ENCODE data around the gene AKR7A3.
A peak's percentile ranks its signal among the peaks of the same experiment; 100 is the strongest.

Gene AKR7A3

DNA sequence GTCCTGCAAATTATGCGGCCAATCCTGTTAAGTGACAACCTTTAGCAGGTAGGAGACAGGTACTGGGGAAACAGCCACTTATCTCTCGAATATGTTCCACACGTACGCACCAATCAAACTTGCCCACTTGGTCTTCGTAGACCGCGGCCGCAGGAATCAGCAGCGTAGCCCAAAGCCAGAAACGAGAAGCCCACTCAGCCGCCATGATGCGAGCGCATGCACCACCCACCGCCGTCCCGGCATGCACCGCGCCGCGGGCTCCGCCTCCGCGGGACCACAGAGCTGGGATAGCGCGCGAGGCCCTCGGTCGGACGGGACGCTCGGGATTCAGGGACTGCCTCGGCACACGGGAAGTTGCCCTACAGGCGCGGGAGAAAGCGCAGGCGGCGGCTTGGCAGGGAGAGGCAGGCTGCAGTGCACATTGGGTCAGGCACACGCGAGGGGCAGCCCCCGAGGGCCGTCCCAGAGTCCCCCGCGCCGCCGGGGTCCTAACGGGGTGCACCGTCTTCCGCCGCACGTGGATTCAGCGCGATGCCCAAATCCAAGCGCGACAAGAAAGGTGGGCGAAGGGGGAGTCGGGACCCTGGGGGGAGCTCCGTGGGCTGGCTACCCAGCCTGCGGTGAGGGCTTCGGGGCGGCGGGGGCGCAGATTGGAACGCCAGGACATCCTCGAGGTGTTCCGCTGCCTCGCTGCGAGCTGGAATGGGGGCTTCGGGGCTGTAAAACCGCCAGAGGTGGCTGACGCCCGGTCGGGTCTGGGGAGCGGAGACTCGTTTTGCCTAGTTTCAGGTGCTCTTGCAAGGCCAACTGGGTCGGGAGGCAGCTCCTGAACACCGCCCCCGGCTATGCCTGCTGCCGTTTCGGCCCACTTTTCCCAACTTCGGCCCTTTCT is 37.0 kb downstream of the AKR7A3 start, which contains the start of the genes EMC1 and MRTO4:
Gene EMC1, minus strand, starts transcription at position 220 of the 892 bp plus-strand sequence. Its CDS starts 15 bp downstream, at position 205.
Gene MRTO4, plus strand, starts transcription at position 501 of the 892 bp plus-strand sequence. Its CDS starts 31 bp downstream, at position 532.
- DNase-seq, result peak; percentile 83

DNA sequence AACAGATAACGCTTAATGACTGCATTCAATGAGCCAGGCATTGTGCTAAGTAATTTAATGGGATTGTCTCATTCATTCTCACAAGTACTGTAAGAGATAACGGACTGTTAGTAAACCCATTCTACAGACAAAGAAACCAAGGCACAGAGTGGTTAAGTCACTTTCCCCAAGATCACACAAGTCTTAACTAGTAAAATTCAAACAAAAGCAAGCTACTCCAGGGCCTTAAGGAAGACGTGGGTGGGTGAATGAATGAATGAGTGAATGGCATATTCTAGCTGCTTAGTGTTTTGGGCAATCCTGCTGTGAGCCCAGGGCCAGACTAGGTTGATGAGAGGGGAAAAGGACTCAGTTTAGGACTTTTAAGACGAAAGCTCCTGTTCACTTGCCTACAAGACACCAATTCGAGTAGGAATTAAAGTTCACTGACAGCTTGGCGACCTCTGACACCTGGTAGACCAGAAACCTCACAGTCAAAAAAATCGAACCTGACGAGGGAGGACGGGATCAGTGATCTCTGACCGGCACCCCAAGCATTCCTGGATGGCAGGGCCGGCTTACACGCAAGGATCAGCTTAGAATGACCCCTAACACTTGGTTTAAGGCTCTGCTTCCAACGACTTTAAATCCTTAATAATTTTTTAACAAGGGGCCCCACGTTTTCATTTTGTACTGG is 37.8 kb downstream of the AKR7A3 start:
- no peak for DNase-seq

DNA sequence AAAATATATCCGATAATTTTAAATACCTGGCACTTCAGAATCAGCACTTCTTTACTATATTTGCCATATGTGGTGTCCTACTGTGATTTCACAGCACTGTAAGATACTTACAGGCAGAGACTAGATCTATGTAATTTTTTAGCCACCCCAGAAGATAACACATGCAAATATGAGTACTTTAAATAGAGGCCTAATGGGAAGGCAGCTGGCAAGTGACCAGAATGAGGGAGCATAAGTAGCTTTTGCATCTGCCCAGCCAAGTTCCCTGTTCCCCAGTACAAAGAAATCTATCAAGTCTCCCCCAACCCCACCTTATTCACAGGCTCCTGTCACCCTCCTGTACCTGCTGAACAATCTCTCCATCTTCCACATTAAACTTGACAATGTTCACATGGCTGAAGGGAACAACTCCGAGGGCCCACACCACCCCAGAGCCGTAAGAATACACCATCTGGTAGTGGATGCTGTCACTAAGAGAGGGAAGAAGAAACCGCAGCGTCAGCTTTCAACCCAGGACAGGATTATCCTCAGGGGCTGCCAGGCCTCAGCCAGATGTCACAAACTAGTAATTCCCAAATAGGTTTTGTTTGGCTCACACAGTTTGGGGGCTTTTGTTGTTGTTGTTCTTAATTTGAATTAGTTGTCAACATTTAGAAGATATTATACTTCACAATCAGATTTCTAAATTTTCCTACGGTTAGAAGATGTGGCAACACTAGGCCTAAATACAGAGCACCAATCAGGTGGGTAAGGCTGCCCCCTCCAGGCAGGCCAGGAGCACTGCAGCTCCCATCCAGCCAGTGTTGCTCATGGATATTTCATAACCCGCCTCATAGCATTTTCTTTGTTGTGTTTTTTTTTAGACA is 47.7 kb downstream of the AKR7A3 start:
- peak; percentile 50 for DNase-seq

DNA sequence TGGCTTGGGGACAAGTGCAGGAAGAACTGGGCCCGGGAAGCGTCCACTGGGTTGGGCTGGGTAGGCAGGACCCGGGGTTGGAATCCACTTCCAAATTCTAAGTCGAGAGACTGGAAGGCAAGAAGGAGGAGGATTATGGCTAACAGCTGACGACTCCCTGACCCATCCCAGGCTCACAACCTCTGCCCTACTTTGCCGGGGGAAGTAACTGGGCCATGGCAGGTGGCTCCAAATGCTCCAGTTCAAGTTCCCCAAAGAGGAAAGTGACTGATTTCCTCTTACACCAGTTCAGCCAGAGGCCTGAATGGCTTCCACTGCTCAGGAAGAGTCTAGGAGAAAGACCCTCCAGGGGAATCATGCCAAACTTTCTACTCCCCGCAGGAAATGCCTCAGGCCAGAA is 48.7 kb downstream of the AKR7A3 start:
- DNase-seq, result no peak

DNA sequence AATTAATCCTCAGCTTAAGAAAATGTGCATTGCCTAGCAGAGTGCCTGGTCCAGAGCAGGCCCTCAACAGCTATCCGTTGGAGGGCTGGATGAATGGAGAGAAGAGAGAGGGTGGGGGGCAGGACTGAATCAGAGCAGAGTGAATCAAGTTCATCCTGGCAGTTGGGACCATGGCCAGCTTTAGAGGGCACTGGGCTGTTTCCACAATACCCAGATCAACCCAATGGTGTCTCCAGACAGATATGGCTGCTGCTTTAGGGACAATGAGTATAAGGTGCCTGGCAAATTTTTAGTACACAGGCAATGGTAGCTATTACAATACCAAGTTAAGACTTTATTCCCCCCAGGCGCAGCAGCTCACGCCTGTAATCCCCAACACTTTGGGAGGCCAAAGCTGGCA is 54.3 kb downstream of the AKR7A3 start:
- DNase-seq, result no peak
